Measurements from ENCODE around the gene NEURL1B.

GRCh38 chr5:172610643-172611042 lies 30.4 kb upstream of the NEURL1B start:
- no peak for TF ChIP-seq EP300 (IDR thresholded peaks at IDR 0.05; ENCODE audit: borderline replicate concordance)
- no peak for TF ChIP-seq CREB1 (IDR thresholded peaks at IDR 0.05; ENCODE audit: low read depth)
- TF ChIP-seq NFIC (IDR thresholded peaks at IDR 0.05) = no peak
- no peak for TF ChIP-seq FOXM1 (IDR thresholded peaks at IDR 0.05; ENCODE audit: borderline replicate concordance, low read depth)
- TF ChIP-seq TCF12 (IDR thresholded peaks at IDR 0.05; ENCODE audit: low read depth) = no peak
